CD4-positive, alpha-beta T cell treated with Interleukin-12 subunit alpha and Interleukin-12 subunit beta, for 1 hour (primary cell): ENCODE data around the gene S100P.
"Not testable (repeated sequence)": the region's sequence is repeated elsewhere in the genome, so short reads cannot be mapped to it uniquely, and the experiment has no call there.

ENCODE experiments used
- DNase-seq: peaks from one replicate; pipeline ENCODE4 v3.0.0-alpha.2; 2020

Gene S100P

GRCh38 chr4:6693231-6694176, at the start of gene S100P:
Gene S100P (plus strand): TSS chr4:6693878. CDS start chr4:6693933, 55 bp downstream.
- DNase-seq: no peak

- DNase-seq: no peak
These were observed 48.7 kb upstream of the S100P start for GRCh38 chr4:6644792-6645530.

GRCh38 chr4:6647169-6647568, 46.5 kb upstream of the S100P start:
- no peak for DNase-seq

GRCh38 chr4:6647582-6648230, 46.0 kb upstream of the S100P start:
- no peak for DNase-seq

- no peak for DNase-seq
These were observed 44.5 kb upstream of the S100P start for GRCh38 chr4:6649216-6649615.

- not testable (repeated sequence) for DNase-seq
These were observed 39.5 kb upstream of the S100P start for GRCh38 chr4:6654211-6654610.

- DNase-seq: not testable (repeated sequence)
These were observed 38.4 kb upstream of the S100P start for GRCh38 chr4:6655291-6655690.

GRCh38 chr4:6655924-6656323, 37.8 kb upstream of the S100P start:
- DNase-seq: no peak

- no peak for DNase-seq
These were observed 36.2 kb upstream of the S100P start for GRCh38 chr4:6657242-6658208.

GRCh38 chr4:6658209-6658595, 35.5 kb upstream of the S100P start:
- DNase-seq: no peak

GRCh38 chr4:6658597-6659075, 35.0 kb upstream of the S100P start:
- peak; percentile 66 for DNase-seq

GRCh38 chr4:6659897-6660296, 33.8 kb upstream of the S100P start:
- DNase-seq: no peak

GRCh38 chr4:6660430-6660829, 33.2 kb upstream of the S100P start:
- no peak for DNase-seq

GRCh38 chr4:6662591-6662990, 31.1 kb upstream of the S100P start:
- no peak for DNase-seq

GRCh38 chr4:6663596-6664393, 29.9 kb upstream of the S100P start:
- DNase-seq: no peak

- no peak for DNase-seq
These were observed 28.4 kb upstream of the S100P start for GRCh38 chr4:6665320-6665654.

GRCh38 chr4:6668391-6668790, 25.3 kb upstream of the S100P start:
- DNase-seq: no peak

GRCh38 chr4:6671648-6672047, 22.0 kb upstream of the S100P start:
- DNase-seq: no peak

GRCh38 chr4:6672131-6672530, 21.5 kb upstream of the S100P start:
- no peak for DNase-seq

- DNase-seq: not testable (repeated sequence)
These were observed 21.0 kb upstream of the S100P start for GRCh38 chr4:6672541-6673190.

- DNase-seq: peak; percentile 72
These were observed 20.5 kb upstream of the S100P start for GRCh38 chr4:6673191-6673659.
